DND-41 (cell line): ENCODE measurements around the gene PYM1.

Experiments
- ATAC-seq: fragments of 200-7000 bp; cut with Tn5 transposase; 3 replicates; pipeline ENCODE4 v1.9.1; 2021; ENCODE audit warnings: low read depth; ENCODE audit not compliant: insufficient read depth
- DNase-seq: peaks from one replicate; pipeline ENCODE4 v3.0.0-alpha.2; 2020
- H2AFZ ChIP-seq: 2 replicates; pipeline ENCODE4 v1.6.0; 2012; ENCODE audit warnings: low read depth, low read length
- H3K27ac ChIP-seq: 2 replicates; pipeline ENCODE4 v1.5.1; 2012; ENCODE audit warnings: low read length, inconsistent platforms
- H3K27me3 ChIP-seq: fragments of 200-600 bp; sonication (generic); 2 replicates; pipeline ENCODE4 v1.6.0; 2012; ENCODE audit warnings: low read length, mild to moderate bottlenecking, inconsistent platforms; ENCODE audit not compliant: insufficient read depth, poor library complexity
- H3K36me3 ChIP-seq: 2 replicates; pipeline ENCODE4 v1.5.1; 2012; ENCODE audit warnings: low read length, inconsistent platforms; ENCODE audit not compliant: insufficient read depth
- H3K4me1 ChIP-seq: 2 replicates; pipeline ENCODE4 v1.5.1; 2012; ENCODE audit warnings: mild to moderate bottlenecking, low read length; ENCODE audit not compliant: insufficient read depth
- H3K4me2 ChIP-seq: 2 replicates; pipeline ENCODE4 v1.6.0; 2012; ENCODE audit warnings: mild to moderate bottlenecking, moderate library complexity, low read length, inconsistent platforms; ENCODE audit not compliant: insufficient read depth
- H3K4me3 ChIP-seq, 2 experiments: fragments of 200-600 bp in 1 of 2; shearing (Covaris generic) in 1 of 2; 2 replicates each; pipeline ENCODE4 v1.5.1; 2012 to 2016; ENCODE audit warnings: inconsistent platforms in 2 of 2, low read length in 2 of 2, mild to moderate bottlenecking in 2 of 2, low read depth in 1 of 2, moderate library complexity in 1 of 2
- H3K79me2 ChIP-seq: 2 replicates; pipeline ENCODE4 v1.6.0; 2012; ENCODE audit warnings: low read length, inconsistent platforms; ENCODE audit not compliant: insufficient read depth
- H3K9ac ChIP-seq: 2 replicates; pipeline ENCODE4 v1.6.0; 2012; ENCODE audit warnings: low read depth, mild to moderate bottlenecking, inconsistent platforms, low read length, moderate library complexity
- H3K9me3 ChIP-seq: 2 replicates; pipeline ENCODE4 v1.5.1; 2012; ENCODE audit warnings: low read length, moderate library complexity, mild to moderate bottlenecking, inconsistent platforms; ENCODE audit not compliant: insufficient read depth, severe bottlenecking
- H4K20me1 ChIP-seq: 2 replicates; pipeline ENCODE4 v1.6.0; 2012; ENCODE audit warnings: low read length; ENCODE audit not compliant: insufficient read depth
- EZH2 ChIP-seq: IDR thresholded peaks from 3 replicates; pipeline ENCODE4 v1.6.1; 2012; ENCODE audit warnings: borderline replicate concordance, low read depth, mild to moderate bottlenecking, moderate library complexity, low read length, inconsistent platforms; ENCODE audit not compliant: severe bottlenecking
- TF ChIP-seq, protein P1 (sequence below): IDR thresholded peaks from 2 replicates; pipeline ENCODE4 v1.5.1; 2012; ENCODE audit warnings: borderline replicate concordance, low read length, moderate library complexity, mild to moderate bottlenecking; ENCODE audit not compliant: poor library complexity, severe bottlenecking; ENCODE audit errors: extremely low read depth

PYM1 gene

GRCh38 chr12:55957106-55957859 lies 29.6 kb upstream of the PYM1 start:
- Histone ChIP-seq H3K36me3 (peaks cover 27% of the 10 kb centered on the region), H2AFZ (no peak overlapping the region), H3K9ac (no peak overlapping the region), H3K79me2 (no peaks in the 10 kb centered on the region), H3K9me3 (no peaks in the 10 kb centered on the region), H3K27ac (no peak overlapping the region), H4K20me1 (no peaks in the 10 kb centered on the region), H3K4me2 (no peak overlapping the region), H3K4me1 (no peaks in the 10 kb centered on the region), H3K27me3 (no peaks in the 10 kb centered on the region), H3K4me3 (no peak overlapping the region)
- TF ChIP-seq, protein P1, sequence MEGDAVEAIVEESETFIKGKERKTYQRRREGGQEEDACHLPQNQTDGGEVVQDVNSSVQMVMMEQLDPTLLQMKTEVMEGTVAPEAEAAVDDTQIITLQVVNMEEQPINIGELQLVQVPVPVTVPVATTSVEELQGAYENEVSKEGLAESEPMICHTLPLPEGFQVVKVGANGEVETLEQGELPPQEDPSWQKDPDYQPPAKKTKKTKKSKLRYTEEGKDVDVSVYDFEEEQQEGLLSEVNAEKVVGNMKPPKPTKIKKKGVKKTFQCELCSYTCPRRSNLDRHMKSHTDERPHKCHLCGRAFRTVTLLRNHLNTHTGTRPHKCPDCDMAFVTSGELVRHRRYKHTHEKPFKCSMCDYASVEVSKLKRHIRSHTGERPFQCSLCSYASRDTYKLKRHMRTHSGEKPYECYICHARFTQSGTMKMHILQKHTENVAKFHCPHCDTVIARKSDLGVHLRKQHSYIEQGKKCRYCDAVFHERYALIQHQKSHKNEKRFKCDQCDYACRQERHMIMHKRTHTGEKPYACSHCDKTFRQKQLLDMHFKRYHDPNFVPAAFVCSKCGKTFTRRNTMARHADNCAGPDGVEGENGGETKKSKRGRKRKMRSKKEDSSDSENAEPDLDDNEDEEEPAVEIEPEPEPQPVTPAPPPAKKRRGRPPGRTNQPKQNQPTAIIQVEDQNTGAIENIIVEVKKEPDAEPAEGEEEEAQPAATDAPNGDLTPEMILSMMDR: no peak
- no peak for TF ChIP-seq EZH2
- no peak for DNase-seq
- ATAC-seq: no peak

- Histone ChIP-seq H3K4me3 (no peak overlapping the region), H3K27ac (no peak overlapping the region), H4K20me1 (0 out of 2 replicates have a peak, but pooled peaks cover 3% of the 10 kb centered on the region), H3K27me3 (no peaks in the 10 kb centered on the region), H2AFZ (no peak overlapping the region), H3K4me1 (no peaks in the 10 kb centered on the region), H3K9me3 (no peaks in the 10 kb centered on the region), H3K36me3 (peaks cover 40% of the 10 kb centered on the region), H3K79me2 (no peaks in the 10 kb centered on the region), H3K9ac (no peak overlapping the region), H3K4me2 (no peak overlapping the region)
- TF ChIP-seq, protein P1: peak; percentile 74
- no peak for TF ChIP-seq EZH2
- DNase-seq (peak; percentile 71), ATAC-seq (peak; percentile 83)
Measured at GRCh38 chr12:55955800-55956508, 28.3 kb upstream of the PYM1 start.

GRCh38 chr12:55955344-55955743 lies 27.6 kb upstream of the PYM1 start:
- H3K27ac ChIP-seq: no peak overlapping the region
- H3K4me2 ChIP-seq: no peak overlapping the region
- TF ChIP-seq, protein P1: no peak
- no peak for TF ChIP-seq EZH2
- peak; percentile 15 for DNase-seq
- H3K9ac ChIP-seq: no peak overlapping the region
- peaks cover 46% of the 10 kb centered on the region for H3K36me3 ChIP-seq
- no peaks in the 10 kb centered on the region for H3K79me2 ChIP-seq
- no peaks in the 10 kb centered on the region for H3K4me1 ChIP-seq
- ATAC-seq: peak; percentile 33
- no peak overlapping the region for H2AFZ ChIP-seq
- H4K20me1 ChIP-seq: 0 out of 2 replicates have a peak, but pooled peaks cover 3% of the 10 kb centered on the region
- H3K27me3 ChIP-seq: no peaks in the 10 kb centered on the region
- H3K9me3 ChIP-seq: no peaks in the 10 kb centered on the region
- H3K4me3 ChIP-seq: no peak overlapping the region
